IPS-18a (cell line): ENCODE data around the gene FAM236D.
"Not testable (repeated sequence)": the region's sequence is repeated elsewhere in the genome, so short reads cannot be mapped to it uniquely, and the experiment has no call there.

Experiments used
- H3K27ac ChIP-seq: one replicate; pipeline ENCODE4 v1.5.1; 2013; ENCODE audit warnings: low read length
- H3K27me3 ChIP-seq: one replicate; pipeline ENCODE4 v1.6.1; 2013; ENCODE audit warnings: mild to moderate bottlenecking, low read length; ENCODE audit not compliant: control insufficient read depth, insufficient read depth
- H3K36me3 ChIP-seq: one replicate; pipeline ENCODE4 v1.6.1; 2013; ENCODE audit warnings: low read depth, low read length; ENCODE audit not compliant: control insufficient read depth
- H3K4me1 ChIP-seq: one replicate; pipeline ENCODE4 v1.6.1; 2013; ENCODE audit warnings: low read depth, low read length; ENCODE audit not compliant: control insufficient read depth
- H3K4me3 ChIP-seq: one replicate; pipeline ENCODE4 v1.5.1; 2013; ENCODE audit warnings: low read length
- H3K9ac ChIP-seq: one replicate; pipeline ENCODE4 v1.6.1; 2013; ENCODE audit warnings: mild to moderate bottlenecking, low read length, moderate library complexity
- H3K9me3 ChIP-seq: one replicate; pipeline ENCODE4 v1.6.1; 2013; ENCODE audit warnings: low read depth, low read length; ENCODE audit not compliant: control insufficient read depth

The FAM236D gene

GRCh38 chrX:72808110-72808509 is at the start of gene FAM236D:
TSS of gene FAM236D (minus strand) at chrX:72808210. CDS start at chrX:72808110, 100 bp downstream.
- H3K9ac ChIP-seq, H3K9me3 ChIP-seq, H3K27ac ChIP-seq, H3K4me3 ChIP-seq, H3K36me3 ChIP-seq, H3K27me3 ChIP-seq, H3K4me1 ChIP-seq: not testable (repeated sequence)

DNA sequence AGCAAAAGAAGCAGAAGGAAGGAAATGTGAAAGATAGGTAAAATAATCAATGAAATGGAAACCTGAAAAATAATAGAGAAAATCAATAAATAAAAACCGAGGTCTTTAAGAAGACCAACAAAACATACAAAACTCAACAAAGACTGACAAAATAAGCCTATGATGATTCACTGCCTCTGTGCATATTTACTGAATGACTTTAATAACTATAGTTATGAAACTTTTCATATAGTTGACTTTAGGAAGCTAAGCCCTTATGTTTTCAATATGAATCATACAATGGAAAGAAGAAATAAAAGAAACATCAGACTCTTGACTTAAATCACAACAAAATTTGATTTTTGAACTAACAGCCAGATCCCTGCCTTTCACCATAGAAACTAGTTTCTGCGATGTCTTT is 29.5 kb upstream of the FAM236D start:
- H3K4me3 ChIP-seq, H3K27ac ChIP-seq, H3K9ac ChIP-seq, H3K36me3 ChIP-seq, H3K27me3 ChIP-seq, H3K4me1 ChIP-seq, H3K9me3 ChIP-seq: not testable (repeated sequence)

DNA sequence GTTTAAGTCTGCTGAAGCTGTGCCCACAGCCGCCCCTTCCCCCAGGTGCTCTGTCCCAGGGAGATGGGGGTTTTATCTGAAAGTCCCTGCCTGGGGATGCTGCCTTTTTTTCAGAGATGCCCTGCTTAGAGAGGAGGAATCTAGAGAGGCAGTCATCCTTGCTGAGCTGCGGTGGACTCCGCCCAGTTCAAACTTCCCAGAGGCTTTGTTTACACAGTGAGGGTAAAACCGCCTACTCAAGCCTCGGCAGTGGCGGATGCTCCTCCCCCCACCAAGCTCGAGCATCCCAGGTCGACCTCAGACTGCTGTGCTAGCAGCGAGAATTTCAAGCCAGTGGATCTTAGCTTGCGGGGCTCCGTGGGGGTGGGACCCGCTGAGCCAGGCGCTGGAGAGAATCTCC is 22.7 kb upstream of the FAM236D start:
- H3K4me1 ChIP-seq, H3K27ac ChIP-seq, H3K9me3 ChIP-seq, H3K36me3 ChIP-seq, H3K4me3 ChIP-seq, H3K27me3 ChIP-seq, H3K9ac ChIP-seq: not testable (repeated sequence)

GRCh38 chrX:72790390-72790789 is 17.6 kb downstream of the FAM236D start:
- not testable (repeated sequence) for H3K9ac ChIP-seq, H3K4me3 ChIP-seq, H3K27me3 ChIP-seq, H3K27ac ChIP-seq, H3K4me1 ChIP-seq, H3K9me3 ChIP-seq, H3K36me3 ChIP-seq

- not testable (repeated sequence) for H3K27me3 ChIP-seq, H3K4me1 ChIP-seq, H3K4me3 ChIP-seq, H3K27ac ChIP-seq, H3K9me3 ChIP-seq, H3K9ac ChIP-seq, H3K36me3 ChIP-seq
Observed at GRCh38 chrX:72788142-72788541, 19.9 kb downstream of the FAM236D start.

DNA sequence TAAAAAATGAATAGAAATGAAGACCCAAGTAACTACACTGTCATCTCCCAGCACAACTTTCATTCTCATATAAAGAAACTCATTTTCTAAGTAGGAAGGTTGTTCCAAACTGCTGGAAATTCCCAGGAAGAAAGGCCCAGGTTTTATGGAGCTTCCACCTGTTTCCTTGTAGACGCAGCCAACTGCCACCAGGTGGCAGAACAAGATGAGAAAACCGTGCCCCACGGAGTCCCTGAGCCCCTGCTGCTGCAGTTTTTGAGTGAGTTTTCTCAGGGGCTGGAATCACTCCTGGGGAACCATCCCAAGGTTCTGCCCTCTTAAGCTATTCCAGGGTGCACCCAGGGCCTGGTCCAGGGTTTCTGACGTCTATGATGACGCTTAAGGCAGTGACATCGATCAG is 24.0 kb downstream of the FAM236D start:
- not testable (repeated sequence) for H3K4me3 ChIP-seq, H3K36me3 ChIP-seq, H3K27me3 ChIP-seq, H3K27ac ChIP-seq, H3K9ac ChIP-seq, H3K9me3 ChIP-seq, H3K4me1 ChIP-seq

- H3K4me1 ChIP-seq, H3K27ac ChIP-seq, H3K36me3 ChIP-seq, H3K4me3 ChIP-seq, H3K9ac ChIP-seq, H3K9me3 ChIP-seq, H3K27me3 ChIP-seq: not testable (repeated sequence)
Observed at GRCh38 chrX:72783365-72783936, 24.6 kb downstream of the FAM236D start.

- H3K36me3 ChIP-seq, H3K27ac ChIP-seq, H3K9me3 ChIP-seq, H3K4me3 ChIP-seq, H3K9ac ChIP-seq, H3K27me3 ChIP-seq, H3K4me1 ChIP-seq: not testable (repeated sequence)
Observed at GRCh38 chrX:72782560-72782959, 25.4 kb downstream of the FAM236D start, which contains the start of gene FAM236B. TSS of gene FAM236B (minus strand) at chrX:72782660. CDS start at chrX:72782560, 100 bp downstream.

GRCh38 chrX:72778146-72778545 is 29.9 kb downstream of the FAM236D start:
- not testable (repeated sequence) for H3K9me3 ChIP-seq, H3K4me1 ChIP-seq, H3K36me3 ChIP-seq, H3K27ac ChIP-seq, H3K4me3 ChIP-seq, H3K27me3 ChIP-seq, H3K9ac ChIP-seq

DNA sequence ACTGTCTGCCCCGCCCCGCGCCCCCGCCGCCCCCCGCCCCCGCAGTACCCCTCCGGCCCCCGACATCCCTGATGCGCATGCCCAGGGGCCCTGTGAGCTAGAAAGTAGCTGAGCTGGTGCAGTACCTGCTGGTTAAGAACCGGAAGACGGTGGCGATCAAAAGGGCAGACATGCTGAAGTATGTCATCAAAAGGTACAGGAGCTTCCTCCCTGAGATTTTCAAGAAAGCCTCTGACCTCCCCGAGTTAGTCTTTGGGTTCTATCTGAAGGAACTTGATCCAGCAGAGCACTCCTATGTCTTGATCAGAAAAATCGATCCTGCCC is 30.6 kb downstream of the FAM236D start:
- not testable (repeated sequence) for H3K27ac ChIP-seq, H3K9me3 ChIP-seq, H3K4me3 ChIP-seq

GRCh38 chrX:72776653-72777466 is 31.1 kb downstream of the FAM236D start, which contains the start of gene DMRTC1B:
TSS of gene DMRTC1B (plus strand) at chrX:72776890. CDS start at chrX:72845136, 68,246 bp downstream.
- H3K4me1 ChIP-seq, H3K9ac ChIP-seq, H3K27ac ChIP-seq, H3K27me3 ChIP-seq, H3K9me3 ChIP-seq, H3K36me3 ChIP-seq, H3K4me3 ChIP-seq: not testable (repeated sequence)

More for the DNA sequence above, 30.6 kb downstream of the FAM236D start:
- H3K4me1 ChIP-seq, H3K27me3 ChIP-seq, H3K36me3 ChIP-seq, H3K9ac ChIP-seq: not testable (repeated sequence)

GRCh38 chrX:72760454-72760853 is 47.6 kb downstream of the FAM236D start:
- not testable (repeated sequence) for H3K9me3 ChIP-seq, H3K4me1 ChIP-seq, H3K27ac ChIP-seq, H3K27me3 ChIP-seq, H3K4me3 ChIP-seq, H3K9ac ChIP-seq, H3K36me3 ChIP-seq
